ENCODE data around the gene CSTF1. TPM values are rescaled to one million over a fixed set of nuclear protein-coding genes. Genes with fewer than 3 reads are reported as not detected.

CSTF1 gene
- polyA plus RNA-seq, 1 of the 3 experiments (the other 2 are of a cell fraction): 23.4 TPM

GRCh38 chr20:56428881-56429280 lies 36.4 kb downstream of the CSTF1 start:
- Histone ChIP-seq H2AFZ (ENCODE audit: low read depth) (no peak overlapping the region), H3F3A (replicated peaks; ENCODE audit: insufficient read depth) (no peaks in the 10 kb centered on the region), H3K79me2 (ENCODE audit: insufficient read depth) (no peaks in the 10 kb centered on the region), H3K9me2 (no peaks in the 10 kb centered on the region), H3K36me3 (replicated peaks in 1 of 2; ENCODE audit: control insufficient read depth in 1 of 2, insufficient read depth in 2 of 2, low read length in 1 of 2) (no peaks in the 10 kb centered on the region), H3K4me1 (ENCODE audit: control insufficient read depth in 1 of 2, insufficient read depth in 2 of 2, low read depth in 1 of 2, low read length in 1 of 2) (no peaks in the 10 kb centered on the region; a peak in 1 of 4 replicates), H3K27ac (ENCODE audit: low read depth in 2 of 2, low read length in 1 of 2) (no peak overlapping the region), H3K27me3 (ENCODE audit: insufficient read depth) (no peaks in the 10 kb centered on the region), H3K9me3 (no peaks in the 10 kb centered on the region), H3K4me3 (ENCODE audit: low read depth in 2 of 2, low read length in 1 of 2) (no peak overlapping the region), H4K20me1 (ENCODE audit: insufficient read depth) (no peaks in the 10 kb centered on the region), H3K9ac (no peak overlapping the region), H3K4me2 (no peak overlapping the region)
- ChIA-PET CTCF (interaction anchor here (0.6 kb wide), 1 partner anchor 31 kb away, joined by 3 read pairs; no protein-coding TSS in a partner anchor), POLR2A (no interaction called here)
- 71% methylated on average over 8 of the region's 8 CpGs for WGBS (ENCODE audit: low lambda C conversion rate)
- TF ChIP-seq FOSL2 (IDR thresholded peaks at IDR 0.05; ENCODE audit: borderline replicate concordance, low read depth): no peak
- no peak for DNase-seq

GRCh38 chr20:56429502-56429901 lies 37.1 kb downstream of the CSTF1 start:
- no peak overlapping the region for H3K4me3 ChIP-seq (ENCODE audit: low read depth in 2 of 2, low read length in 1 of 2)
- H3K27me3 ChIP-seq (ENCODE audit: insufficient read depth): no peaks in the 10 kb centered on the region
- 62% methylated on average over 6 of the region's 6 CpGs for WGBS (ENCODE audit: low lambda C conversion rate)
- ChIA-PET CTCF (no interaction called here), POLR2A (no interaction called here)
- no peaks in the 10 kb centered on the region for H3K36me3 ChIP-seq (replicated peaks in 1 of 2; ENCODE audit: control insufficient read depth in 1 of 2, insufficient read depth in 2 of 2, low read length in 1 of 2)
- H2AFZ ChIP-seq (ENCODE audit: low read depth): peak overlapping the region; percentile 83; the same call in 1 of the 2 replicates
- no peaks in the 10 kb centered on the region for H3F3A ChIP-seq (replicated peaks; ENCODE audit: insufficient read depth)
- TF ChIP-seq ZBTB33 (IDR thresholded peaks at IDR 0.05; ENCODE audit: borderline replicate concordance, low read depth) (no peak), IRF3 (IDR thresholded peaks at IDR 0.05; ENCODE audit: low read depth, low read length) (no peak), TCF12 (IDR thresholded peaks at IDR 0.05) (no peak), GABPA (IDR thresholded peaks at IDR 0.05; ENCODE audit: low read depth) (peak; percentile 45), CTCF (IDR thresholded peaks at IDR 0.05) (no peak), FOSL2 (IDR thresholded peaks at IDR 0.05; ENCODE audit: borderline replicate concordance, low read depth) (no peak), RCOR1 (IDR thresholded peaks at IDR 0.05; ENCODE audit: low read length) (no peak)
- H3K9me3 ChIP-seq: no peaks in the 10 kb centered on the region
- DNase-seq: no peak
- no peaks in the 10 kb centered on the region for H3K9me2 ChIP-seq
- H3K4me1 ChIP-seq (ENCODE audit: control insufficient read depth in 1 of 2, insufficient read depth in 2 of 2, low read depth in 1 of 2, low read length in 1 of 2): no peaks in the 10 kb centered on the region; a peak in 1 of 4 replicates
- H3K4me2 ChIP-seq: no peak overlapping the region
- no peak overlapping the region for H3K9ac ChIP-seq
- no peaks in the 10 kb centered on the region for H3K79me2 ChIP-seq (ENCODE audit: insufficient read depth)
- H3K27ac ChIP-seq (ENCODE audit: low read depth in 2 of 2, low read length in 1 of 2): no peak overlapping the region
- no peaks in the 10 kb centered on the region for H4K20me1 ChIP-seq (ENCODE audit: insufficient read depth)
